HG02938 (cell line): Measurements from ENCODE around the gene MLNR.

ENCODE experiments used
- ATAC-seq: cut with Tn5 transposase; IDR thresholded peaks from one replicate; pipeline ENCODE4 v1.9.1; 2021; ENCODE audit warnings: mild to moderate bottlenecking, moderate library complexity; ENCODE audit not compliant: unreplicated experiment

MLNR gene, protein sequence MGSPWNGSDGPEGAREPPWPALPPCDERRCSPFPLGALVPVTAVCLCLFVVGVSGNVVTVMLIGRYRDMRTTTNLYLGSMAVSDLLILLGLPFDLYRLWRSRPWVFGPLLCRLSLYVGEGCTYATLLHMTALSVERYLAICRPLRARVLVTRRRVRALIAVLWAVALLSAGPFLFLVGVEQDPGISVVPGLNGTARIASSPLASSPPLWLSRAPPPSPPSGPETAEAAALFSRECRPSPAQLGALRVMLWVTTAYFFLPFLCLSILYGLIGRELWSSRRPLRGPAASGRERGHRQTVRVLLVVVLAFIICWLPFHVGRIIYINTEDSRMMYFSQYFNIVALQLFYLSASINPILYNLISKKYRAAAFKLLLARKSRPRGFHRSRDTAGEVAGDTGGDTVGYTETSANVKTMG

DNA sequence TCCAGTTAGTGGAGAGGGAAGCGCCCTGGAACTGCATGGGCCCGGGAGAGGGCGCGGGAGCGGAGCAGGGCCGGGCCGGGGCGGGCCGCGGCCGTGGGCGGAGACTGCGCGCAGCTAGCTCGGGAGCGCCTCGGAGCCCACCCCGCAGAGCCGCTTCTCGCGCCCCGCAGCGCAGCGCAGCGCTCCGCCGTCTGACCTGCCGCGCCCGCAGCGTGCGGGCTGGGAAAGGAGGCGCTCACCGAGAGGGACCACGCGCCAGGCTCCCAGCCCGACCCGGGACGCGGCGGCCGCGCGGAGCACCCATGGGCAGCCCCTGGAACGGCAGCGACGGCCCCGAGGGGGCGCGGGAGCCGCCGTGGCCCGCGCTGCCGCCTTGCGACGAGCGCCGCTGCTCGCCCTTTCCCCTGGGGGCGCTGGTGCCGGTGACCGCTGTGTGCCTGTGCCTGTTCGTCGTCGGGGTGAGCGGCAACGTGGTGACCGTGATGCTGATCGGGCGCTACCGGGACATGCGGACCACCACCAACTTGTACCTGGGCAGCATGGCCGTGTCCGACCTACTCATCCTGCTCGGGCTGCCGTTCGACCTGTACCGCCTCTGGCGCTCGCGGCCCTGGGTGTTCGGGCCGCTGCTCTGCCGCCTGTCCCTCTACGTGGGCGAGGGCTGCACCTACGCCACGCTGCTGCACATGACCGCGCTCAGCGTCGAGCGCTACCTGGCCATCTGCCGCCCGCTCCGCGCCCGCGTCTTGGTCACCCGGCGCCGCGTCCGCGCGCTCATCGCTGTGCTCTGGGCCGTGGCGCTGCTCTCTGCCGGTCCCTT is at the start of gene MLNR:
TSS of gene MLNR (plus strand) at position 303 of the 820 bp plus-strand sequence. CDS start at position 303, 0 bp downstream.
- no peak for ATAC-seq

DNA sequence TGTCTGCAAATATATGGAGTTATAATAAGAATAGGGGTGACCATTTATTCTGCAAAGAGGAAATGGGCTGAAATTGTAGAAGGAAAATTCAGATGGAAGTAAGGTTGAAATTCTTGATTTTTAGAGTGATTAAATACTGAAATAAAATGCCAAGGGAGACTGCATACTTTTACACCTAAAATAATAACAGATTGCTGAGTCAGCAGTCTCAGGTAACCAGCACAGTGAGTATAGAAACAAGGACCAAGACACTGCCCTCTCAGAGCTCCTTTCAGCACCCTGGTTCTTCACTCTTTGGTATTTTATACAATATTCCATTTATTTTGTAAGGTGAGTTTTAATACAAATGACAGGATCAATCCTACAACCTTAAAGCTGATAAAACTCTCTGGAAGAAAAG is 48.8 kb upstream of the MLNR start:
- ATAC-seq: no peak

DNA sequence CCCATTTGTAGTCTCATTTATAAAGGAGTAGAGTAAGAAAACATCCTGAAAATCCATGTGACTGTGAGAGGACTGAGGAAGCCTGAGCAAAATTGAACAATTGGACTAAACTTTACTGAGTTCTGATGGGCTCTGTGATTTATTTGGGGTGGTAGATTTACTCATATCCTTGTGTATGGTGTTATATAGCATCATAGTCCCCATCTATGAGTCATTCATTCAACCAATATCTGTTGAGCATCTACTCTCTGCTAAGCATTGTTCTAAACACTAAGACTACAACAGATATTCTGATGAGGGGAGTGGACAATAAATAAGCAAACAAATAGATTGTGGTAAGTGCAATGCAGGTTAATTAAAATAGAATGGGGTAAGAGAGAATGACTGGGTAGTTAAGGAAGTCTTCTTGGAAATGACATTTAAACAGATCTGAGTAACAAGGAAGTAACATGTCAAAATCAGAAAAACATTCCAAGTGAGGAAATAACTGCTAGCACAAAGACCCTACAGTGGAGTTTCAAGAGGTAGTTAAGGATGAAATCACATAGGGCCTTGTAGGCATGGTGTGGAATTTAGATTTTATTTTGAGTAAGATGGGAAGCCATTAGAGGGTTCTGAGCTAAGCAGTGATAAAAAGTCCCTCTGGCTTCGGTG is 36.3 kb upstream of the MLNR start:
- no peak for ATAC-seq

DNA sequence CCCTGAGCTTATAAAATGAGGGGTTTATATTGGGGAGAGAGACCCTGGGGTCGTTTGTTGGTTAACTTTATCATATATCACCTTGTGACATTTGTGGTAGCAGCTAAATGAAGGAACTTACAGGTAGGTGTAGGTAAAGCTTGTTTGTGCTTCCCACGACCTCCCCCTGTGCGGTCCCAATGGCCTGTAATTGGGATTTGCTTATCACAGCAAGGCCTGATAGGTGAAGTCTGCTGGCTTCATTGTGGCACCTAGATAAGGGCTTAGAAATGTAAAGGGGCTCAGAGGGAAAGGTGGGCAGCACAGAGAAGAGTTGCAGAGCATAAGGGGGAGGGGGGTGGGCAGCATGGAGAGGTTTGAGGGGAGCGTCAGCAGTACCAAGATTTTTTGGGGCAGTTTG is 35.5 kb upstream of the MLNR start:
- no peak for ATAC-seq

DNA sequence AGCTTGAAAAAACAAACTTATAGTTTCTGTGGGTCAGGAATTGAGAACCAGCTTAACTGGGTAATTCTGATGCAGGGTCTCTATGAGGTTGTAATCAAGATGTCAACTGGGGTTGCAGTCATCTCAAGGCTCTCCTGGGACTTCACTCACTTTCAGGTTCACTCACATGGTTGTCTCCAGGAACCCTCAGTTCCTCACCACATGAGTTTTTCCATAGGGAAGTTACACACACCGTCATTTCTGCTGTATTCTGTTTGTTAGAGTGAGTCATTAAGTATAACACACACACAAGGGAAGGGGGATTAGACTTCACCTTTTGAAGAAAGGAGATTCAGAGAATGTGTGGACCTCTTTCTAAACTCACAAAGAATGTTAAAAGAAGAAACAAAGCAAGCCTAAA is 34.9 kb upstream of the MLNR start:
- ATAC-seq: no peak

DNA sequence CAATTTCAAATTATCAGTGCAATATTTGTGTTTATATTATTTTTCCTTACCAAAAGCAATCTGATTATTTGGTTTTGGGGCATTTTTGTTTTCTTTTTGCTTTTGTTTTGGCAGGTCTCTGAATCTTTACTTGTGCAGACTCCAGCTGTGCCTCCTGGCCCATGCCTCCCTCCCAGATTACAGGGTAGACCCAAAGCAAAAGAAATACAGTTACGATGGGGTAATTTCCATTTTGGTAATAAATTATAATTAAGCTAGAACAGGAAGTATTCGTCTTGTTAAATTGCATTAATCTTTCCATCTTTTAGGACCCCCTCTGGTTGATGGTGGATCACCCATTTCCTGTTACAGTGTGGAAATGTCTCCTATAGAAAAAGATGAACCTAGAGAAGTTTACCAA is 29.2 kb upstream of the MLNR start:
- ATAC-seq: no peak

DNA sequence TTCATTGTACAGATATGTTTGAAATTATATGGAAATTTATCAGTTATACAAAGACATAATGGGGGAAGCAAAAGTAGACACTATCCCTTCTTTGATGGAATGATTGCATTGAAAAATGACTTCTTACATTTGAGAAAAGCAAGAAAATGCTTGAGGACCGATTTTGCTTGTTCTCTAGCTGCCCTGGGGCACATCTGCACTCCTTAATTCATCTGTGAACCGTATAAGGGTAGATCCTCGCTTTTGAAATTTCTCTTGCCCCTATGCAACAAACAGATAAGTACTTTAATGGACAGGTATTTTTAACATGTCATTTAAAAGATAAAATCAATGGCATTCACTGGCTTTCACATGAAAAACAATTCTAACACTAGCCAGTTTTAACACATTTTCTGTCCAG is 13.5 kb upstream of the MLNR start:
- ATAC-seq: no peak

DNA sequence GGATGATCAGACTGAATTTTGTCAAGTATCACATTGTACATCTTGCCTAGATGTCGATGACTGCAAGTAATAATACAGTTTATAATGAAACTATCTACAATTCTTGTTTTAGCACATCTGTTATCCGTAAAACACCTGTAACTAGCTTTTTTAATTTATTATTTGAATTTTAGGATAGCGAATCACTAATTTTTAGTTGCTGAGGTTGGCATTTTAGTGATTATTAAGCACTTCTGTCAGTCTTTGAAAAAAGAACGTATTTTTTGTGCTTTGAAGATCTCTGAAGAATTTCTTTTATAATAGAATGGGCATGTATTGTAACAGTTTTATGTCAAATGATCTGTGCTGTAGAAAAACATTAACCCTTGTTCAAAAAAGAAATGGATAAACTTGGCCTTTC is 11.5 kb upstream of the MLNR start:
- no peak for ATAC-seq

DNA sequence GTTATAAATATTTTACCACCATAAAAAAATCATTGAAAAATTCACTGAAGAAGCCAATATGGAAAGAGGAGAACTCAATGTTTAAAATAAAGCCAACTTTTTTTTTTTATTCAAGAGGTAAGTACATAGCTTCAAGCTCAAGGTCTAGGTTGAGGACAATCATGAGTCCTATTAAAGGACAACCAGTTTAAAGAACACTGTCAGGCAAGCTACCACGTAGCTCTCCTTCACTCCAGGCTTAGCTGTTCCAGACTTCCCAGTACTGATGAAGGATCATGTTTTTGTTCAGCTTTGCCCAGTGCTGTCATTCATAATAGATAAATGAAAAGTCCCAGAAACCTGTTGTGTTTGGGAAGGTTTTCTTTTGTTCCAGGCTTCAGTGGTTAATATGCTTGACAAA is 10.0 kb upstream of the MLNR start:
- ATAC-seq: no peak

DNA sequence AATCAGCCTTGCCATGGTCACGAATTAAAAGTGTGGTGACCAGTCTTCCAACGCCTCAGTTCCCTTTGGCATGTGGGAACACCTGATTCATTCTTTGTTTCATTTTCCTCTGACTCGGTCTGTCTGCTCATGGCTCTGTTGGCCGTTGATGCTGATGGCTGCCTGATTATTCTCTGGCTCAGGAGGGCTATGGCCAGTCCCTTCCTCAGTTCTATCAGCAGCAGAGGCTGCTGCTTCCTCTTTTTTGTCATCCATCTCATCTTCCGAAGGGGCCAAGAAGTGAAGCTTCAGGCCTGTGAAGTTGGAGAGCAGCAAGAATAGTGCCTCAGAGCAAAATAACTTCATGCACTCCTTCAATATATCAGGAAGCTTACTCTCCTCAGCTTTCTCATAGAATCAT is 9.5 kb upstream of the MLNR start:
- no peak for ATAC-seq

DNA sequence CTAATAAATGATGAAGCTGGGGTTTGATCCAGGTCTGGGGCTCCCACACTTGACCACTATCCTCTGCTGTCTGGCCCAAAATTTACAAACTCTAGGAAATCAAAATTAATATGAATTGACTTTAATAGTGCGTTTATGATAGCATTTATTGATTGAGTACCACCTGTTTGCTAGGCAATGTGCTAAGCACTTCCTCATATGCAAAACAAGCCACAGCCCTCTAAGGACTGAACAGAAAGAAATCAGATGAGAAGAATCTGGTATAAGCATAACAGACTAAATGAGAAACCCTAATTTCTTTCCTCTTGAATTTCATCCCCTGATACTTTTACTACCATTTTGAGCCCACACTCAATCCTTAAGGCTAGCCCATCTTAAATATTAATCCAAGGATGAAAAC is 6.6 kb upstream of the MLNR start:
- ATAC-seq: no peak

DNA sequence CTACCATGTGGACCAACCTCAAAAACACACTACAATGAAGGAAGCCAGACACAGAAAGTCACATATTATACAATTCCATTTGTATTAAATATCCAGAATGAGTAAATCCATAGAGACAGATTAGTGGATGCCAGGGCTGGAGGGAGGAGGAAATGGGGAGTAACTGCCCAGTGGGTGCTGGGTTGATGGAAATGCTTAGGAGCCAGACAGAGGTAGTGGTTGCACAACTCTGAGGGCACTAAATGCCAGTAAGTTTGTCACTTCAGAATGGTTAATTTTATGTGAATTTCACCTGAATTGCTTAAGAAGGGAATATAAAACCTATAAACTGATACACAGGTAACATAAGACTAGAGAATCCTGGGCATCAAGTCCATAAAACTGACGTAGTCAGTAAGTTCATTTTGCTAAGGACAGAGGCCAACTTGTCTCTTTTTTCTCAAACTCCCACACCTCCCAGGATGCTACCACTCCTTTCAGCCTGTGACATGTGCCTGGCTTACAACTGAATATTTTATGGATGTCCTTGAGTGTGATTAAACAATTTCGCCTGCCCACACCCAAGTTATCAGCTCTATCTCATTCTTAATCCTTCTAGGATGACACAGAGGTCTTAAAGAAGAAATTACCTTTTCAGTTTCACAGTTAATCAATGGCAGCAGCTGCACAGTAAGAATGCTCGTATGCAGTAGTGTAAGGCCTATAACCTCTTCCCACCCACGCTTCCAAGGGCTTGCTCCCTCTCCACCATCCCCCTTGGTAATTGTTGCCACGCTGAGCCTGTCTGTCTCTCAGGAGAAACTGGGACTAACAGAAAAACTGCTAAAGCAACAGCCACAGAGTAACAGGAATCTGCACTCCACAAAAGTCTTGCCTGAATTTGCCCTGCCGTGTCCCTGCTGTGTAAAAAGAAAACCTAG is 5.9 kb upstream of the MLNR start:
- ATAC-seq: no peak

DNA sequence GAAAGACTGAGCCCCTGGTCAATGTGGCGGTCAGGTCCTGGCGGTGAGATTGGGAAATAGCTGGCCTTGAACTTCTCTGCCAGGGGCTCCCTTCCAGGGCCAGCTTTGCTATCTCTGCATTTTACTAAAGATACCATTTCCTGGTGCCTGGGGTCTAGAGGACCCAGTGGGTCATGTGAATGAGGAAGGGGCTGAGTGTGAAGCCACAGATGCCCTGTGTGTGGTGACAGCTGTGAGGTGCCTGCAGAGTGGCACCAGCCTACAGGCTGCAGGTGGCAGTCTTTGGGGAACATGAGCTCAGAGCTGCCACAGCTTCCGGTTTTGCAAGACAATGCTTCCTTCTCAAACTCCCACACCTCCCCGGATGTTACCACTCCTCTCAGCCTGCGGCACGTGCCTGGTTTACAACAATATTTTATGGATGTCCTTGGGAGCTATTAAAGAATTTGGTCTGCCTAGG is 5.2 kb upstream of the MLNR start:
- ATAC-seq: no peak

DNA sequence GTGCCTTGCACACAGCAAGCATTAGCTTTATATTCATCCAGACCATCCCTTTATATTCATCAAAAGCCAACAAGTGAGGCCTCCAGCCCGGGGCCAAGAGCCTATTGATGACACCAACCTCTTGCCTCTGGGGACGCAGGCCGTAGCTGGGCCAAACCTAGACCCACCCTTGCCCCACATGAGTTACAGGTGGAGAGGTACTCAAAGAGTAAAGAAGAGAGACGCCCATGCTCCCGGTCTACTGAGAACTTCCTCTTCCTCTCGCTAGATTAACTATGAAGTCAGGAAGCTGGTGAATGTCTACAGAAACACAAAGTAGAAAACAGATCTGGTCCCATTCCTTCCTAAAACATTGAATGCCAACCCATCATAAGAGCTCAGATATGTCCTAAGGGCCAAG is 3.8 kb upstream of the MLNR start:
- ATAC-seq: no peak

DNA sequence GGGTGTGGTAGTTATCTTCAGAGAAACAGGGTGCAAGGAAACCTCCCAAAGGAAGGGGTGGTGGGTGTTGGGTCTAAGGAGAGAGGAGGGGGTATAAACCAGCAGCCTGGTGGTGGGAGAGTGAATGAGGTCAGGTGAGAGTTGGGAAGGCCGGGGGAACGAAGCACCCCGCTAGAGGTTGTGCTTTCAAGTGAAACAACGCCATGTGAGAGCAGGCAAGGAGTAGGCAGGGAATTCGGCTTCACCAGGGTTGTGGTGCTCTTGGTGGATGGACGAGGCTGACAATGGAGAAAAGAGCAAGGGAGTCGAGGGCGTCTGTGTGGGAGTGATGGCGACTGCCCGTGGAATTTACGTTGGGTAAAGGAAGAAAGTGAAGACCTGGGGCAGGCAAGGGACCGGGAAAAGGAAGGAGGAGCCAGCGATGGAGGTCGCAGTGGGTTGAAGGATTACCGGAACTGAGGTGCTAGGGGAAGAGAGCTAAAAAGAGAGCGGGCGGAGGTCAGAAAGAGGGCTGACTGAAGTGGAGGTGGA is 2.1 kb upstream of the MLNR start:
- no peak for ATAC-seq

DNA sequence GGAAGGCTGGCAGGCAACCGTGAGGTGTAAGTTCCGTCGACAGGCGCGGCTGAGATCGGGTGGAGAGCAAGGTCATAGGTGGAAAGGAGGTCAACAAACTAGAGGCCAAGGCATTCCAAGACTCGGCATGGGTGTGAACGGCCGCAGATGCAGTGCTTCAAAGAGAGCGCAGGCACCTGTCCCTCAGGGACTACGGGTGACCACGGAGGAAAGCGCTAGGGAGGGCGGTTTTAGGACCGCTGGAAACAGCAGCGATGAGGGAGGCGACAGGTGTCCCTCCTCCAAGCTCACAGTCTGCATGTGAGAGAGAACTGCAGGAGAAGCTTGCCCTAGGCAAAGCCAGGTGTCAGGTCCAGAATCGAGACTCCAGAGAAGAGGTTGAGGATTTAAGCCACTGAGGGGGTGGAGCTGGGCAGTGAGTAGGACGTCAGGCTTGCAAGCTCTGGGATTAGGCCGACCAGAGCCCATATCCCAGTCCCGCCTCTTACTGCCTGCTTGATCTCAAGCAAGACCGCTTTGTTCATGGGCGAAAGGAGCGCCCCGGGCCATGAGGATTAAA is 1.6 kb upstream of the MLNR start:
- ATAC-seq: no peak

DNA sequence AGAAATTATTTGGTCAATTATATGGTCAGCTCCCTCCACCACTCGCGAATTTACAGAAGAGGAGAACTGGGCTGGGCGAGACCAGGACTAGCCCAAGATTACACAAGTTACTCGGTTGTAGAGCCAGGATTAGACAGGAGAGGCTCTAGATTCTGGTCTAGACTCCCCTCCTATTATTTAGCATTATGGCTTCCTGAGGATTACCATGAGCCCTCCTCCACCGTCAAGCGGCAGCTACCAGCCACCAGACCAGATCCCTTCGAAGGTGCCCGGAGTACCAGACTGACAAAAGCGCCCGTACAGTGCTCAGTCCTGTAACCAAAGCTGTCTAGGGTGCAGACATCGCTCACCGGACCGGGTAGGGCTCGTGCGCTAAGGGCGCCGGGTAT is 497 bp upstream of the MLNR start:
- no peak for ATAC-seq

DNA sequence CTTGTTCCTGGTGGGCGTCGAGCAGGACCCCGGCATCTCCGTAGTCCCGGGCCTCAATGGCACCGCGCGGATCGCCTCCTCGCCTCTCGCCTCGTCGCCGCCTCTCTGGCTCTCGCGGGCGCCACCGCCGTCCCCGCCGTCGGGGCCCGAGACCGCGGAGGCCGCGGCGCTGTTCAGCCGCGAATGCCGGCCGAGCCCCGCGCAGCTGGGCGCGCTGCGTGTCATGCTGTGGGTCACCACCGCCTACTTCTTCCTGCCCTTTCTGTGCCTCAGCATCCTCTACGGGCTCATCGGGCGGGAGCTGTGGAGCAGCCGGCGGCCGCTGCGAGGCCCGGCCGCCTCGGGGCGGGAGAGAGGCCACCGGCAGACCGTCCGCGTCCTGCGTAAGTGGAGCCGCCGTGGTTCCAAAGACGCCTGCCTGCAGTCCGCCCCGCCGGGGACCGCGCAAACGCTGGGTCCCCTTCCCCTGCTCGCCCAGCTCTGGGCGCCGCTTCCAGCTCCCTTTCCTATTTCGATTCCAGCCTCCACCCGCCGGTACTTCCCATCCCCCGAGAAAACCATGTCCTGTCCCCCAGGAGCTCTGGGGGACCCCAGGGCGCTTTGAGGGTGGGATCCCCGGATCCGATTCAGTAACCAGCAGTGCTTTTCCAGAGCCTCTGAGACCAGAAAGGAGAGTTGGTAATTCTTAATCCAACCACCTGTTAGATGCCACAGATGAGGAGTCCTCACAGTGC is 885 bp downstream of the MLNR start:
- ATAC-seq: no peak

DNA sequence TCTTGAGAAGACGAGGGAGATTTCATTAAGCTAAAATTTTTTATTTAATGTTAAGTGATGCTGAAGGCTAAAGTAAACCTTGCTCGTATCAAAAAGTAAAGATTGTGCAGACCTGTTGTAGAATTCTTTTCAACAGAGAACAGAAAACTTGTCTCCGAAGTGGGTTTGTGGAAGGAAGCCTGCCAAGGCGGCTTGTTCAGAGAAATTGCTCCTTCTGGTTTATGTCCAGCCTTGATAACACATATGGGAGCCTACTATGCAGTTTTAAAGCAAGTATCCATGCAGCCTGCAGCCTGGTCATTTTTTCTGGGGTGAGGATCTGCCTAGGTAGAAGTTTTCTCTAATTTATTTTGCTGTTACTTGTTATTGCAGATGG is 1.4 kb downstream of the MLNR start:
- no peak for ATAC-seq
